GM19328 (cell line): Measurements from ENCODE around the gene CD80.

ENCODE experiments used
- ATAC-seq: cut with Tn5 transposase; IDR thresholded peaks from one replicate; pipeline ENCODE4 v1.9.1; 2021; ENCODE audit warnings: mild to moderate bottlenecking, moderate library complexity; ENCODE audit not compliant: unreplicated experiment

CD80 gene

DNA sequence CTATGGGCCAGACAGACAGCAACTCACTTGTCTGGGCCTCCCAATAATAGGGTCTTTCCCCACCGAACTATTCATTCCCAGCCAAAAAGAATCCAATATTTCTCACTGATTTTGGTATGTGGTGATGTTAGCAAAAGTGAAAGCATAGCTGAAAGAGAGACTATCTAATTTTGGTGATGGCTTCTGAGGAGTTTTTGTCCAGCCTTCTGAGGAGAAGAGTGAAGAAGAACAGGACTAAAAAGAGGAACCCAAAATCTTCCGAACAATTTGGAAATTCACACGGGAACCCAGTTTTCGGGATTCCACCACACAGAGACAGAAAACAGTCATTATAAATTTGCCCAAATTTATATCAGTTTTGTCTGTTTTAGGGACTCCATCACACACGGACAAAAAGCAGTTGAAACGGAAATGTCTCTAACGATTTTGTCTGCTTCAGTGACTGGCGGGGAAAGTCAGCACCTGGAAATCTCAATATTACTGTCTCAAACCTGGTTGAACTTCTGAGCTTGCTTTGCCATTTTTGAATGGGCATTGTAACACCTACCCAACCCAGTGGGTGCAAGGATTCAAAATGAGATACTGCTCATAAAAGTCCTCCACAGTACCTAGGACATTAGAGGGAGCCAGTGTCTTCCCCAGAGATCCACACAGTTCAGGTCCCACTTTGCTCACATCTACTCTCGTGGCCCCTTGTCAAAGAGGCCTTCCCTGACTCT is 9.1 kb downstream of the CD80 start:
- no peak for ATAC-seq

DNA sequence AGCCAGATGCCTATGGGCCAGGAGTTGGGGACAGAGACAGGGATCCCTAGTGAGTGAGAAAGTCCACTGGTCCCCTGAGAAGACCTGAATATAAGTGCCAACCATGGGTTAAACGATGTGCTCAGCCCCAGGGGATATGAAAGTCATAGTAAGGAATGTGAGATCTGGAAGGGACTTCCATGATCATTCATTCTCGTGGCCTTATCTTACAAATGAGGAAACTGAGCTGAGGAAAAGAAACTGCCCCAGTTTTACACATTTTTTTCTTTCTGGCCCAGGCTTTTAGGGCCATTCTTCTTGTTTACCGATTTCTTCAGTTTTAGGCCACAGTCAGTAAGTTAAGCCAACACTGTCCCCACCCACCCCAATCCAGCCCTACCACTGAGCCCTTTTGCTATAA is 11.1 kb downstream of the CD80 start:
- no peak for ATAC-seq

DNA sequence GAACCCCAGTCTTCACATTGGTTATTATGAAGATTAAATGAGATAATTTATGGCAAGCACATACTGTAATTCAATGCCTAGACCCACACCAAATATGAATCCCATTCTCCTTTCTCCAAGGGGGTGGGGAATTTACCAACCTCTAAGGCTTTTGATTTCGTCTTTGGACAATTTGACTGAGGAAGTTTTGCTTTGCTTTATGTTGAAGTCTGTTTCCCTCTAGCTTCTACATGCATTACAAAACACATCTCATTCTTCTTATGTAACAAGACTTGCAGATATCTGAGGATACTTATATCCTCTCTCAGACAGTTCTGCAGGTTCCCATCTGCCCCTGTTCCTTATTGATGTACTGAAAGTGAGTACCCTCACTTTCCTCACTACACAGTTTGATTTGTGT is 12.2 kb downstream of the CD80 start:
- no peak for ATAC-seq

DNA sequence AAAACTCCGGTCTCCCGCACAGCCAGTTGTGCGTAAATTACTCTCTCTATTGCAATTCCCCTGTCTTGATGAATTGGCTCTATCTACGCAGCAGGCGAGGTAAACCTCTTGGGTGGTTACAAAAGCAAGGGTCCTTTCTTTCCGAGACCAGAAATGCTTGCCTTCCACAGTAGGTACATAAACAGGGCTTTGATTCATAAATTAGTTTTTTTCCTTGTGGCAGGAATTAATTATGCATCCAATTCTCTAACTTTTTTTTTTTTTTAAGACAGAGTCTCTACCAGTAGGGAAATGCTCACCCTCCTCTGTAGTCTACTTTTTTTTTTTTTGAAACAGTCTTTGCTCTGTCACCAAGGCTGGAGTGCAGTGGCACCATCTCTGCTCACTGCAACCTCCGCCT is 16.3 kb downstream of the CD80 start:
- no peak for ATAC-seq

DNA sequence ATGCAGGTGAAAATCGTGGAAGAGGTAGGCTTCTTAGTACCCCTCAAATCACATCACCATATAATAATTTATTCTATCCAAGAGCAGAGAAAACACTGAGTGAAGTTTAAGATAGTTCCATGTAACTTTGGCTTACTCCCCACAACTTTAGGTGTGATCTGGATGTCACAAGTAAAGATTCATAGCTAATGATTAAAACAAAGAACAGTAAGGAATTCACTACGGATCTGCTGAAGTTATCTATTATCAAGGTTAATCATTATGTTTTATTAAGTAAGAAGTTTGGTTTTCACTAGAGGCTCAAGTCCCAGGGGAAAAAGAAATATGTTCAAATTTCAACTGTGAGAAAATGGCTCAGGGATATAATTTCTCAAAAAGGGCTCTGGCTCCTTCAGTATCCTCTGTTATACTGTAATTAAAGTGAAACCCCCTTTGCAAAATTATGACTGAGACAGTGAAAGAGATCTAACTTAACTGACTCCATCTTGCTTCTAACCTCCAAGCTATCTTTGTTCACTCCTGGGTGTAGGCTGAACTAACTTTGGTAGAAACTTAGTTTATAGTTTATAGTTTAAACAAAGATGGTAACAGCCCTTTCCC is 17.1 kb downstream of the CD80 start:
- ATAC-seq, result no peak

DNA sequence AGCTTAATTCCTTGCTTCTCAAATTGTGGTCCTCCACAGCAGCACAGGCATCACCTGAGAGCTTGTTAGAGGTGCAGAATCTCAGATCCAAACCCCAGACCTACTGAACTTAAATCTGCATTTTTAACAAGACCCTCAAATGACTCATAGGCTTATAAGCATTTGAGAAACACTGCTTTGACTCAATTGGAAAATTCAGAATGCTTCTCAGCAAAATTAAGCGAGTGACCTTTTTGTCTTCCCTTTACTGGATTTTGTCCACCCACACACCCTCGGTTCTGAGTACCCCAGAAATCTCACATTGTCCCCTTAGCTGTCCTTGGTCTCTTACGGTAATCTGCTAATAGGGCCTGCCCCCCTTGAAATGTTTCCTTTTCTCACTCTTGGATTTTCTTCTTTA is 17.9 kb downstream of the CD80 start:
- ATAC-seq, result no peak

DNA sequence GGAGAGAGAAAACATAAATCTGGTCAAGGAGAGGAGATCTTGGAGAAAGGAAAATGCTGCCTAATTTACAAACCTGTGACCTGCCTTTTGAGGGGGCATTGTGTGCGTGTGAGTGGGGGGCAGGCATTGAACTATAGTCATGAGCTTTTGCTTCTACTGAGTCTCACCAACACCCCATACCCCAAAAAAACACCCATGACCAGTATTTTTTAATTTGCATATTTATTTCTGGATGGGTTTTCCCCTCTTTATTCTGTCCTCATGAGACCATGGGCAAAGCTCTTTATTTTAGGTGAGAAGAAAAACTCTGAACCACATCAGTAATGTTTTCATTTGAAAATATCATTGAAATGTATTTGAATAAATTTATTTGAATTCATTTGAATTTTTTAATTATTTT is 20.6 kb downstream of the CD80 start:
- ATAC-seq, result no peak

DNA sequence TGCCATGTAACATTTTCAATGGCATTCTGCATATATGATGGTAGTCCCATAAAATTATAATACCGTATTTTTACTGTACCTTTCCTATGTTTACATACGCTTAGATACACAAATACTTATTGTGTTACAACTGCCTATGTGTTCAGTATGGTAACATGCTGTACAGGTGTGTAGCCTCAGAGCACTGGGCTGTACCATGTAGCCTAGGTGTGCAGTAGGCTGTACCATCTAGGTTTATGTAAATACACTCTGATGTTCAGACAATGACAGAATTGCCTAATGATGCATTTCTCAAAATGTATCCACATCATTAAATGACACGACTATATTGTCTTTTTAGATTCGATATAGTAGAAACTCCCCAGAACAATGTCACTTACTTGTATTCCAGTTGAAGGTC is 22.7 kb downstream of the CD80 start:
- ATAC-seq, result no peak

DNA sequence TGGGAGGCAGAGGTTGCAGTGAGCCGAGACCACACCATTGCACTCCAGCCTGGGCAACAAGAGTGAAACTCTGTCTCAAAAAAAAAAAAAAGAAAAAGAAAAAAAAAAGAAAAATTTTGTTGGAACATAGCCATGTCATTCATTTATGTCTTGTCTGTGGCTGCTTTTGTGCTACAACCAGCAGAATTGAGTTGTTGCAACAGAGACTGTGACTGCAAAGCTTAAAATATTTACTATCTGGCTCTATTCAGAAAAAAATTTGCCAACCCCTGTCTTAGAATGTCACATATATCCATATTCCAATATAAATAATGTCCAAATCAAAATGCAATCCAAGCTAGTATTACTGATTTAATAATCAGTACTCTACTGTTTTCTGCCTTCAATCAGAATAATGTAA is 25.1 kb downstream of the CD80 start:
- ATAC-seq, result no peak

DNA sequence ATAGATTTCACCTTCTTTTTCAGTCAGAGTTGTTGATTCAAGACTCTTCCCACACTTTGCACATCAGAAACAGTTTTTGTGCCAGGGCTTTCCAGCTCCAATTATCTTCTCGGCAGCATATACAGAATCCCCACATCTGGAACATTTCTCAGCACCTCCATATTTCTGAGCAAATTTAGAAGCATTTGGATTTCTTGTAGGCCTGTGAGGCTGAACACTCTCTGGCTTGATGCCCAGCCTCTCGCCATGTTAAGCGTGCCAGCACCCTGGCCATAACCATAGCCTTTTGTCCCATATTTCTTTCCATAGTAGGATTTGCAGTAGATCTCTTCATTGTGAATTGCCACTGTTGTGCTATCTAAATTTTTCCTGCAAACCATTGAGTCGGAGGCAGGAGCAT is 28.3 kb downstream of the CD80 start:
- no peak for ATAC-seq

DNA sequence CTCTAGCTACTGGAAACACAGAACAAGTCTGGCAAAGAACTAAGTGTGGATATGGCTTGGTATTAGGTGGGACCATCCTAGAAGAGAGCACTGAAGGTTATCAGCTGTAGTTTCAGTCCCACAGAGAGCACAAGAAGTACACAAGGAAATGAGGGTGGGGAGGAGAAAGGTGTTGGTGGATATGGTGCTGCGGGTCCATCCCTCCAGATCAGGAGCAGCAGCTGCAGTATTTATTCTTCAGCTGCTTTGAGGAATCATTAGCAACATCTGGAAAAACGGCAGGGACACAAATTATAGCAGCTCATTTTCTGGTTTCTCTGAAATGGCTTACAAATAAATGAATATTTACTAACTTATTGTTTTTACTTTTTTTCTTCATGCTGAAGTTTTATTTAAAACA is 29.0 kb downstream of the CD80 start:
- no peak for ATAC-seq

DNA sequence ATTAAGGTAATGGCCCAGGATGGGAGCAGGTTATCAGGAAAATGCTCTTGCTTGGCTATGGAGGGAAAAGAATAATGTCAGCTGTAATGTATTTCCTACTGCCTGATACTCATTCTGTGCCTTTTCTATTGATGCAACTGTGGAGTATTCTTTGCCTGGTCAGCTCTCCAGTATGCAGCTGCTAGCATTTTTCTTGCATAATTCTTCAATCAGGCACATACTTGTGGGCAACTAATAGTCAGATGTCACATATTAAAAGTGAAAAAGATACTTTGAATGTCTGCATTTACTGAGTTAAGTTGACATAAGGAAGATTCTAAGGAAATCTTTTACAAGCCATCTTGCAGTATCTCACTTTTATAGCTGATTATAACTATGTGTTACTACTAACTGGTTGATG is 29.5 kb downstream of the CD80 start:
- no peak for ATAC-seq

DNA sequence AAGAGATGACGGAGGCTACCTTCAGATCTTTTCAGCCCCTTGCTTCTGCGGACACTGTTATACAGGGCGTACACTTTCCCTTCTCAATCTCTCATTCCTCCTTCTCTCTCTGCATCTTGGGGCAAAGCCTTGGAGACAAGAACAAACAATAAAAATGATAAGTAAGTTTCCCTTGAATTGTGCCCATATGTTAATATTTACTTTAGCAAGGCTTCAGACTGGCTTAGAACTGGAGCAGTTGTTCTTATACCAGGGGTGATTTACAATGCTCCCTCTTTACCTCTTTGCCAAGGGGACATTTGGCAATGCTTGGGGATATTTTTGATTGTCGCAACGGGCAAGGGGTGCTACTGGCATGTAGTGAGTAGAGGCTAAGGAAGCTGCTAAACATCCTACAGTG is 31.7 kb downstream of the CD80 start:
- no peak for ATAC-seq

DNA sequence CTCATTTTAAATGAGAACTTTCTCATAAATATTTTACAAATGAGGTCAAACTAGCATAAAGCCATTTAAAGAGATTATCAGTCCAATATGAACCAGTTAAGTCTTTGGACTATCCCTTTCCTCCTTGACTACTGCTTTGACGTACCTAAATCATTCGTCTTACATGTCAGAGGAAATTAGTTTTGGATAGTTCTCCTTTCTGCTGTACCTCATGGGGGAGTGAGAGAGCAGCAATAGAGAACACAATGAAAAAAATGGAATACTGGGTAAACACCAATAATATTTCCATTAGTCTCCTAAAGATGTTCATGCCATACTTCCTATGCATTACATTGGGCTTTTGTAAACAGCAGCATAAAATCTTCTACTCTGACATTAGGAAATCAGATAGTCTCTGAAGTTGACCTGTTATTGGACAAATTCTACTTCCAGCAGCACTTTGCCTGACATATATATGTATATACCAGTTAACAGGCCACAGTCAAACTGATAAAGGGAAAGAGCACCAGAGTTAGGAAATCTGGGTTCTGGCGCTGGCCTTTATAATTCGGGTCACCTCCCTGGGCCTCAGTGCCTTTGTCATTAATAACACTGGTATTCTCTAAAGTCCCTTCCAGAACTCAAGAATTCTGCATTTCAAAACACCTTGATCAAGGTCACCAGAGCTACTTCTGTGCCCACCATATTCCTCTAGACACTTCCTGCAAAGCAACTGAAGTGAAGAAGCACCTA is 34.3 kb downstream of the CD80 start:
- no peak for ATAC-seq

DNA sequence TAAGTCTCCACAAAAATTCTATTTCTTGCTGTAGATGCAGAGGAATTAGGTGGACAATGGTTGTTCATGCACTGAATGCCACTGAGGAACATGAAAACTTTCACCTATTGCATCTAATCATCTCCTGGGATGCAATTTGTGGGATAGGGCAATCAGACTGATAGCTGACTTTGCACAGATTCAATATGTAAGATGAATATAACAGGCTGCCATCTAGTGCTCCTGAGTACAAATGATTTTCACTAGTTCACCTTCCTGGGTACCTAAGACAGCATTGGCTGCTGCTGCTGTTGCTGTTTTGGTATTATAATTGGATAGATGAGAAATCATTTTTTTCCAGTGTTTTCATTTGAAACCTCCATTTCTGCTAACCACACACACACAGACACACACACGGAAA is 41.4 kb downstream of the CD80 start:
- no peak for ATAC-seq

DNA sequence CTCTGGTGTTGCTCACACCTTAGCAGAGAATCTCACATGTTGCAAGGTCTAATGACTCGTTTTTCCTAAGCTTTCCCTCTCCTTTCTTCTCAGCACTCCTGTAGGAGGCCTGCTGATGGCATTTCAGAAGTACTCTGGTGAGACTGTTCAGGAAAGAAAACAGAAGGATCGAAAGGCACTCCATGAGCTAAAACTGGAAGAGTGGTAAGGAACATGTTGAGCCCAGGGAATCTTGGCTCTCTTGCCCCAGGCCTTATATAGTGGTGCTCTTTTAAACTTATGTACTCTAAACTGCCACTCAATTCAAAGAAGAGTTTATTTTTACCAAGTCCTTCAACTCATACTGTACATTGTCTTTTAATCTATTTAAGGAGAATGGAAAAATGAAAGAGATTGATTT is 42.3 kb downstream of the CD80 start:
- no peak for ATAC-seq

DNA sequence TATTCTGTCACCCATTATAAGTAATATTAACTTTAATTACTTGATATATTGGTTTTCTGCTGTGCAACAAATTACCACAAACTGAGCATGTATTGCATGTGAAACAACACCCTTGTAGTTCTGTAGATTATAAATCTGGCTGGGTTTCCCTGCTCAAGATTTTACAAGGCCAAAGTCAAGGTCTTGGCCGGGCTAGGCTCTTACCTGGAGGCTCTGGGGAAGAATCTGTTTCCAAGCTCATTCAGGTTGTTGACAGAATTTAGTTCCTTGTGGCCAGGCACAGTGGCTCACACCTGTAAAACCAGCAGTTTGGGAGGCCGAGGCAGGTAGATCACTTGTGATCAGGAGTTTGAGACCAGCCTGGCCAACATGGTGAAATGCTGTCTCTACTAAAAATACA is 44.8 kb downstream of the CD80 start:
- no peak for ATAC-seq

DNA sequence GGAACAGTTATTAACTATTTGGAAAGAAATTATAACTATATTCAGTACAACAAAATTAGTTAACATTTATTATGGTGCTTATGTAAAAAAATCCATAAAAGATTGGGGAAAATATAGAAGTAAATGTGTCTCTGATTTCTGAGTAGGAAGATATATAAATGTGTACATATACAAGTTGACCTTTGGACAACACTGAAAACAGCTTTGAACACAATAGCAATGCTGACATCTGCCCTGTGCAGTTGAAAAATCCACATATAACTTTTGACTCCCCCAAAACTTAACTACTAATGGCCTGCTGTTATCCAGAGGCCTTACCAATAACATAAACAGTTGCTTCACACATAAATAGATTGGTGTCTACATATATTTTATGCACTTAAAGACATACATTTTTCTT is 48.7 kb downstream of the CD80 start:
- ATAC-seq, result no peak

DNA sequence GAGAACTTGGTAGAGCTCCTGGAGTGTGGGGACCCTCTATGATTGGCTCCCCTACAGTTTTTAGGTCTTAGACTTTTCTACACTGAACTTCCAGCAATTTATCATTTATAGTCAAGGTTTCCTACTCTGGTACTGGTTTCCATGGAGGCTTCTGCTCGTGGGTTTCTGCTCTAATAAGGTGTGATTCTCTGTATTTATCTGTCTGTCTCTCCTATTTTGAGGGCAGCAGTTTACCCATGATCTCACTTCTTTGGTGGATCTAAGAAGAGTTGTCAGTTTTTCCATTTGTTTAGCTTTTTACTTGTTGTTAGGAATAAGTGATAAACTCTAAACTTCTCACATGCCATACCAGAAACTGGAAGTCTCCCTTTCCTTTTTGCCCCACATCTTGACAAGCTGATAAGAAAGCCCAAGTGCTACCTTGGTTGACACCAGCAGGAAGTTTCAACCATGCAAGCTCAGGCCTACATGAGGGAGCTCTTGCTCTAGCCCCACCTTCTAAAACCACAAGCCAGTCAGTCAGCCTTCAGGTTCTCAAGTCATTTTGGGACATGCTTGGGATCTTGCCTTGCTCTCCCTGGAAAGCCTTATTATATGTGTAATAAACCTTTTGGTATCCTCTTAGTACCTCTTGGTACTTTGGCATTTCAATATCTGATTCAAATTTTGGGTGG is 51.1 kb downstream of the CD80 start:
- no peak for ATAC-seq

DNA sequence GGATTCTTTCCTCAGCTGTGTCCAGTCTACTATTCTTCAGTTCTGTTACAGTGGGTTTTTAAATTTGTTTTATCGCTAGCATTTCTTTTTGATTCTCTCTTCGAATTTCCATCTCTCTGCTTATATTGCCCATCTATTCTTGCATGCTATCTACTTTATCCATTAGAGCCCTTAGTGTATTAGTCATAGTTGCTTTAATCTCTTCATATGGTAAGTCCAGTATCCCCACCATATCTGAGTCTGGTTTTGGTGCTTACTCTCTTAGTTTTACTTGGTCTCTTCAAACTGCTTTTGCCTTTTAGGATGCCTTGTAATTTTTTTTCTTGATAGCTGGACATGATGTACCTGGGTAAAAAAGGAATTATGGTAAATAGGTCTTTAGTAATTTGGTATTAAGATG is 52.0 kb downstream of the CD80 start:
- ATAC-seq, result no peak

DNA sequence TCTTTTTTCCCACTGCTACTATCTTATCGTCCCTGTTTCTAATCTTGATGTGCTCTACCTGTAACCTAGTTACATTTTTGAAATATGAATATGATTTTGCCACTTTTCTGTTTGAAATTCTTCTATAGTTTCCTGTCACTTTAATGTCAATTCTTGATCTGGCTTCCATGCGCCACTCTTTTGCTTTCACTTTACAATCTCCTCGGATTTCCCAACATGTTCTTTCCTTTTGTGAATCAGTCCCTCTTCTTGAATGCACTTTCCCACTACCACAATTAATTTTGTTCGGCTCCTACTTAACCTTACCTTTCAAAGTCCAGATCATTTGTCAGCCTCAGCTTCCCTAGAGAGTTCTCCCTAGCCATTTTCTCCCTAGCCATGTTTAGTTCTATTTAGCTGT is 52.8 kb downstream of the CD80 start:
- ATAC-seq, result no peak

DNA sequence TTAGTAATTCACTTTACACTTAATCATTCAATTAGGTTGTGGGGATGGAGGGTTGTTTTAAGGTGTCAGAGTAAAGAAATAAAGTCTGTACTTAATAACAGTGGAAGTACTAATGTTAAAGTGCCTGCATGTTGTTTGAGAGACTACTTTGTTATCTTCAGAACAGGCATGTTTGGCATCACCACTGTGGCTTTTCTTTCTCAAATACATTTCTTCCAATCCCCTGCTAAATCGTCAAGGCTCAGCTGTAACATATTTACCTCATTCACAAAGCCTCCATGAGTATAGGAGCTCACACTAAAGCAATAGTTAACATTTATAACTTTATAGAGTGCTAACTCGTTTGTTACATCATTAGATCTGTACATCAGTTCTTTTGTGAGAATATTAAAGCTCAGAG is 58.5 kb downstream of the CD80 start:
- ATAC-seq, result no peak
